ENCODE results near the gene SLC10A1. TPM values are rescaled to one million over a fixed set of nuclear protein-coding genes. Genes with fewer than 3 reads are reported as not detected.

Gene SLC10A1
- total and polyA plus RNA-seq, 2 of the 8 experiments (the other 6 are each of a cell fraction or from before 2014, with no cell fraction given): not detected

DNA sequence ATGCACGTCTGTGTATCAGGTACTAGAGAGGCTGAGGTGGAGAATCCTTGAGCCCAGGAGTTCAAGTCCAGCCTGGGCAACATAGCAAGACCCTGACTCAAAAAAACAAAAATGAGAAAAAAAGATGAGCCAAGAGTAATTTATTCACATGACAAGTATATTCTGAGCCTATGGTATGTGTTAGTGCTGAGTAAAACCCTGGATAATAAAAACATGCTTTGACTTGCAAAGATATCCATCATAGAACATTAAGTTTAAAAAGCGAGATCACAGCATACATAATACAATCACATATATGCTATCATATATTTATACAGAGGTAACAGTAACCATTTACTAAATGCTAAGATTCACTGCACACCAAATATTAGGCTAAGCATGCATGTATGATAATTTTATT lies 23.9 kb upstream of the SLC10A1 start:
- Histone ChIP-seq H2AFZ (ENCODE audit: low read length) (no peak overlapping the region), H3K4me1 (replicated peaks in 1 of 4; ENCODE audit: control insufficient read depth in 3 of 4, insufficient read depth in 4 of 4, low read length in 3 of 4) (no peaks in the 10 kb centered on the region), H3K27ac (ENCODE audit: low read depth, low read length) (no peak overlapping the region), H3K14ac (ENCODE audit: insufficient read length) (no peak overlapping the region), H3K9me3 (ENCODE audit: insufficient read depth in 2 of 2, low read depth in 1 of 2, low read length in 1 of 2) (no peaks in the 10 kb centered on the region), H3K23ac (ENCODE audit: insufficient read length) (no peak overlapping the region), H3K4me2 (ENCODE audit: insufficient read depth in 1 of 2, low read depth in 2 of 2, low read length in 2 of 2) (no peak overlapping the region), H3K4ac (replicated peaks; ENCODE audit: insufficient read length, low read depth, low read length) (no peak overlapping the region), H2BK20ac (ENCODE audit: low read length) (no peak overlapping the region), H4K8ac (ENCODE audit: extremely low read depth, insufficient read depth, low read length) (no peak overlapping the region), H3K18ac (ENCODE audit: extremely low read depth, low read length) (no peak overlapping the region), H3K36me3 (ENCODE audit: control insufficient read depth in 2 of 4, insufficient read depth in 4 of 4, low read length in 3 of 4) (no peaks in the 10 kb centered on the region), H2BK5ac (ENCODE audit: low read depth, low read length) (no peak overlapping the region), H4K5ac (ENCODE audit: insufficient read length, low read depth, low read length) (no peak overlapping the region), H2BK15ac (ENCODE audit: low read length) (no peak overlapping the region), H4K20me1 (replicated peaks in 1 of 2; ENCODE audit: control insufficient read depth in 1 of 2, insufficient read depth in 2 of 2, low read length in 2 of 2) (no peaks in the 10 kb centered on the region), H2BK120ac (replicated peaks; ENCODE audit: low read depth, low read length) (no peak overlapping the region), H3K9ac (replicated peaks in 1 of 4; ENCODE audit: extremely low read depth in 1 of 4, low read depth in 3 of 4, low read length in 3 of 4) (no peak overlapping the region), H2AK5ac (ENCODE audit: low read depth, low read length) (no peak overlapping the region), H3K4me3 (ENCODE audit: extremely low read depth in 1 of 4, insufficient read depth in 2 of 4, low read depth in 3 of 4, low read length in 4 of 4) (no peak overlapping the region), H3K79me2 (ENCODE audit: control insufficient read depth in 1 of 2, insufficient read depth in 2 of 2, low read length in 2 of 2) (no peaks in the 10 kb centered on the region), H4K91ac (replicated peaks; ENCODE audit: insufficient read length, low read length) (no peak overlapping the region), H3K56ac (replicated peaks; ENCODE audit: insufficient read length, low read depth, low read length) (no peak overlapping the region), H3K79me1 (ENCODE audit: low read depth, low read length) (no peaks in the 10 kb centered on the region), H3K23me2 (ENCODE audit: low read depth, low read length) (no peaks in the 10 kb centered on the region; the same call in 1 of the 2 replicates), H2BK12ac (ENCODE audit: low read depth, low read length) (no peak overlapping the region), H3K27me3 (replicated peaks in 1 of 4; ENCODE audit: control insufficient read depth in 3 of 4, extremely low read depth in 1 of 4, insufficient read depth in 3 of 4, low read length in 3 of 4) (no peaks in the 10 kb centered on the region)
- no peak for DNase-seq (ENCODE audit: low read depth in 1 of 2, low spot score in 2 of 2)
- FAIRE-seq: no peak
- TF ChIP-seq KDM1A (IDR thresholded peaks at IDR 0.05; ENCODE audit: borderline replicate concordance, low read length): no peak
- no peak for TF ChIP-seq POLR2AphosphoS5 (IDR thresholded peaks at IDR 0.05; ENCODE audit: low read depth, low read length)
- TF ChIP-seq ZNF274 (IDR thresholded peaks at IDR 0.05; ENCODE audit: borderline replicate concordance, extremely low read depth, low read length): no peak
- TF ChIP-seq, protein P1, sequence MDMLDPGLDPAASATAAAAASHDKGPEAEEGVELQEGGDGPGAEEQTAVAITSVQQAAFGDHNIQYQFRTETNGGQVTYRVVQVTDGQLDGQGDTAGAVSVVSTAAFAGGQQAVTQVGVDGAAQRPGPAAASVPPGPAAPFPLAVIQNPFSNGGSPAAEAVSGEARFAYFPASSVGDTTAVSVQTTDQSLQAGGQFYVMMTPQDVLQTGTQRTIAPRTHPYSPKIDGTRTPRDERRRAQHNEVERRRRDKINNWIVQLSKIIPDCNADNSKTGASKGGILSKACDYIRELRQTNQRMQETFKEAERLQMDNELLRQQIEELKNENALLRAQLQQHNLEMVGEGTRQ (IDR thresholded peaks at IDR 0.05; ENCODE audit: low read length): no peak
- TF ChIP-seq RBBP5 (IDR thresholded peaks at IDR 0.05; ENCODE audit: borderline replicate concordance, low read depth, low read length): no peak
- TF ChIP-seq RAD21 (IDR thresholded peaks at IDR 0.05 in 1 of 2, conservative IDR thresholded peaks at IDR 0.05 in 1 of 2; ENCODE audit: low read depth in 2 of 2, low read length in 2 of 2): no peak
- no peak for TF ChIP-seq RNF2 (IDR thresholded peaks at IDR 0.05; ENCODE audit: borderline replicate concordance, low read depth, low read length, missing control alignments, poor library complexity, severe bottlenecking)
- no peak for TF ChIP-seq CREB1 (IDR thresholded peaks at IDR 0.05)
- TF ChIP-seq SIRT6 (IDR thresholded peaks at IDR 0.05; ENCODE audit: low read length): no peak
- TF ChIP-seq, protein P2, sequence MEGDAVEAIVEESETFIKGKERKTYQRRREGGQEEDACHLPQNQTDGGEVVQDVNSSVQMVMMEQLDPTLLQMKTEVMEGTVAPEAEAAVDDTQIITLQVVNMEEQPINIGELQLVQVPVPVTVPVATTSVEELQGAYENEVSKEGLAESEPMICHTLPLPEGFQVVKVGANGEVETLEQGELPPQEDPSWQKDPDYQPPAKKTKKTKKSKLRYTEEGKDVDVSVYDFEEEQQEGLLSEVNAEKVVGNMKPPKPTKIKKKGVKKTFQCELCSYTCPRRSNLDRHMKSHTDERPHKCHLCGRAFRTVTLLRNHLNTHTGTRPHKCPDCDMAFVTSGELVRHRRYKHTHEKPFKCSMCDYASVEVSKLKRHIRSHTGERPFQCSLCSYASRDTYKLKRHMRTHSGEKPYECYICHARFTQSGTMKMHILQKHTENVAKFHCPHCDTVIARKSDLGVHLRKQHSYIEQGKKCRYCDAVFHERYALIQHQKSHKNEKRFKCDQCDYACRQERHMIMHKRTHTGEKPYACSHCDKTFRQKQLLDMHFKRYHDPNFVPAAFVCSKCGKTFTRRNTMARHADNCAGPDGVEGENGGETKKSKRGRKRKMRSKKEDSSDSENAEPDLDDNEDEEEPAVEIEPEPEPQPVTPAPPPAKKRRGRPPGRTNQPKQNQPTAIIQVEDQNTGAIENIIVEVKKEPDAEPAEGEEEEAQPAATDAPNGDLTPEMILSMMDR (IDR thresholded peaks at IDR 0.05; ENCODE audit: control extremely low read depth in 1 of 3, insufficient read depth in 1 of 3, low read depth in 1 of 3, low read length in 3 of 3): no peak
- ChIA-PET POLR2A (ENCODE audit: partially characterized antibody) (no interaction called here), CTCF (ENCODE audit: partially characterized antibody) (interaction anchor here (1.0 to 11.2 kb wide), 4 partner anchors 192 to 253 kb away, joined by 4 to 132 read pairs (median 16); no protein-coding TSS in a partner anchor)
- WGBS, 2 experiments (ENCODE audit: extremely low coverage in 1 of 2, insufficient coverage in 1 of 2, insufficient read length in 1 of 2, insufficient replicate concordance in 2 of 2, low coverage in 1 of 2, low lambda C conversion rate in 2 of 2, missing lambda C conversion rate in 1 of 2): 92% methylated on average over 2 of the region's 2 CpGs; no CpG with 5 or more reads in 1 of the 2 experiments

All from H1 (cell line).